Stimulated activated CD4-positive, alpha-beta T cell treated with anti-CD3 and anti-CD28 coated beads, Interleukin-4, amount 100 ng/mL, for 1 hour (primary cell): ENCODE results near the gene OR6C68.
"Not testable (repeated sequence)": the region's sequence is repeated elsewhere in the genome, so short reads cannot be mapped to it uniquely, and the experiment has no call there.

Experiments
- DNase-seq: peaks from one replicate; pipeline ENCODE4 v3.0.0-alpha.2; 2020

Gene OR6C68

GRCh38 chr12:55492078-55492477 is at the start of gene OR6C68:
OR6C68 (plus strand) TSS chr12:55492378; CDS start chr12:55492378, 0 bp downstream.
- DNase-seq: no peak

GRCh38 chr12:55443776-55444175 is 48.4 kb upstream of the OR6C68 start, which contains the start of gene OR6C2:
OR6C2 (plus strand) TSS chr12:55444076; CDS start chr12:55452214, 8,138 bp downstream.
- no peak for DNase-seq

- DNase-seq: no peak
Observed at GRCh38 chr12:55445357-55445756, 46.8 kb upstream of the OR6C68 start.

DNA sequence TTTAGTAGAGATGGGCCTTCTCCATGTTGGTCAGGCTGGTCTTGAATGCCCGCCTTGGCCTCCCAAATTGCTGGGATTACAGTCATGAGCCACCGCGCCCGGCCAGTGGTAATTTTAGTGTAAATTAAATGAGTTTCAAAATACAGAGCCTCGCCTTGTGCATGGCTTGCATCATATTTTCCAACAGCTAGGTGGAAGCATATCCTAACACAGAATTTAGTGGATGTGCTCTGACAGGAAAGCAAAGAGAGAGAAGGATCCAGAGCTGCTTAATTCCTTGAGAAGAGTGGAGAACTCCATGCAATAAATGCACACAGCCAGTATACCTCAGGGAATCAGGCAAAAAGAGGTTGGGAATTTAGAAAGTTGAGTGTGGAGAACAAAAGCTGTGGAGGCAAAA is 45.9 kb upstream of the OR6C68 start:
- DNase-seq: no peak

GRCh38 chr12:55448825-55449224 is 43.4 kb upstream of the OR6C68 start:
- DNase-seq: no peak

- DNase-seq: not testable (repeated sequence)
Observed at GRCh38 chr12:55464926-55465325, 27.3 kb upstream of the OR6C68 start.

GRCh38 chr12:55467836-55468235 is 24.3 kb upstream of the OR6C68 start:
- DNase-seq: no peak

DNA sequence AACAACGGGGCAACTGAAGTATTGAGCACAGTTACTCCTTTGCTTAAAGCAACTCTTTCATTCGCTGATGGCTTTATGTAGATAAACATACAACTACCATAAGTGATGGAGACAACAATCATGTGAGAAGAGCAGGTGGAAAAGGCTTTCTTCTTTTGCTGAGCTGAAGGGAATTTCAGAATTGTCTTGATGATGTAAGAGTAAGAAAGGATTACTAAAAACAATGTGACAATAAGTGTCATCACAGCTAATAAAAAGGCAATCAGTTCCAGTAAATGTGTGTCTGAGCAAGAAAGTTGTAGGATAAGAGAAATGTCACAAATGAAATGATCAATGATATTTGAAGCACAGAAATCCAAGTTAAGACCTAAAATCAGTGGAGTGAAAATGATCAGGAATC is 22.9 kb upstream of the OR6C68 start:
- no peak for DNase-seq

DNA sequence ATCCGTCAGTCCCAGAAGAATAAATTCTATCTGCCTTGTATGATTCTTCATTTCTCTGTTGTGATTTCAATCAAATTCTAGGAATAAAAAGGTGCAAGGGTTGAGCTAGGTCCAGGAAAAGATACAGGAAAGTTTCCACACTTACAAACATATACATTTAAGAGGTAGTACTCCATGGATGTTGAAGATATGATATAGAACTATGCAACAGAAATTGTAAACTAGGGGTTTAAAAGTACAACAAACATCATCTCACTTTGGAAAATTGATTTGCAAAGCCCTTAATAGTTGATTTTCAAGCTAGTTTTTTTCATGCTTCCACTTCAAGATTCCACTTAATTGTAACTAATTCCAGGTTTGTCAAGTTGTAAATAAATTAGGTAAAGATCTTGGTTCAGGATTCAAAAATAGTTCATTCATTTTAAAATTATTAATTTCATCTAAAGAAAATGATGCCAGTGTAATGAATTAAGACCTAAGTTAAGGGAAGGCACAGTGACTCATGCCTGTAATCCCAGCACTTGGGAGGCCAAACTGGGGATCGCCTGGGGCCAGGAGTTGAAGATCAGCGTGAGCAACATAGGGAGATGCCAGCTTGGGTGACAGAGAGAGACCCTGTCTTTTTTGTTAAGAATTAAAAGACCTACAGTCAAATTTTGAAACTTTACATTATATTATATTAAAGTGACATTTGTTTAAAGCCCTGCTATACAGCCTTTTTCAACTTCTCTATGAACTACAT is 21.9 kb upstream of the OR6C68 start, which contains the start of gene OR6C70:
Gene OR6C70 (minus strand): TSS at position 51 of the 742 bp plus-strand sequence. CDS start 0 bp downstream, at position 51.
- no peak for DNase-seq

DNA sequence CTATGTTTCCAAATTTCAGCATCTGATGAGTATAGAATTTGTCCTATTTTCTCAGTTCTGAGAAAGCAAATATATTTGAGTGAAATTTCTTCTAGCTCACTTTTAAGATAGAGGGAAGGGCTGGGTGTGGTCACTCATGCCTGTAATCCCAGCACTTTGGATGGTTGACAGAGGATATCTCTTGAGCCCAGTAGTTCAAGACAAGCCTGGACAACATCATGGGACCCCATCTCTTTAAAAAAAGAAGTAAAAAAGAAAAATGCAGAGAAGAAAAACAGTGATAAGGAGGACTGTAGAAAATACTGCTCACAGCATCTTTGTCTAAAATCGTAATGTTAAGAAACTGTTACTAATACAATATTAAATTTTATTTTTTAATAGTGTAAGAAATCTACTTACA is 19.9 kb upstream of the OR6C68 start:
- DNase-seq: no peak

DNA sequence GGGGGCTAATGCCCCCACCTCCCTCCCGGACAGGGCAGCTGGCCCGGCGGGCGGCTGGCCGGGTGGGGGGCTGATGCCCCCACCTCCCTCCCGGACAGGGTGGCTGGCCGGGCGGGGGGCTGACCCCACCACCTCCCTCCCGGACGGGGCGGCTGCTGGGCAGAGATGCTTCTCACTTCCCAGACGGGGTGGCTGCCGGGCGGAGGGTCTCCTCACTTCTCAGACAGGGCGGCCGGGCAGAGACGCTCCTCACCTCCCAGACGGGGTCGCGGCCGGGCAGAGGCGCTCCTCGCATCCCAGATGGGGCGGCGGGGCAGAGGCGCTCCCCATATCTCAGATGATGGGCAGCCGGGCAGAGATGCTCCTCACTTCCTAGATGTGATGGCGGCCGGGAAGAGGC is 13.0 kb upstream of the OR6C68 start:
- not testable (repeated sequence) for DNase-seq

DNA sequence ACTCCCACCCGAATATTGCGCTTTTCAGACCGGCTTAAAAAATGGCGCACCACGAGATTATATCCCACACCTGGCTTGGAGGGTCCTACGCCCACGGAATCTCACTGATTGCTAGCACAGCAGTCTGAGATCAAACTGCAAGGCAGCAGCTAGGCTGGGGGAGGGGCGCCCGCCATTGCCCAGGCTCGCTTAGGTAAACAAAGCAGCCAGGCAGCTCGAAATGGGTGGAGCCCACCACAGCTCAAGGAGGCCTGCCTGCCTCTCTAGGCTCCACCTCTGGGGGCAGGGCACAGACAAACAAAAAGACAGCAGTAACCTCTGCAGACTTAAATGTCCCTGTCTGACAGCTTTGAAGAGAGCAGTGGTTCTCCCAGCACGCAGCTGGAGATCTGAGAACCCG is 7.9 kb upstream of the OR6C68 start:
- DNase-seq: not testable (repeated sequence)

GRCh38 chr12:55495490-55495889 is 3.3 kb downstream of the OR6C68 start:
- DNase-seq: no peak

GRCh38 chr12:55499231-55499630 is 7.1 kb downstream of the OR6C68 start:
- DNase-seq: no peak

DNA sequence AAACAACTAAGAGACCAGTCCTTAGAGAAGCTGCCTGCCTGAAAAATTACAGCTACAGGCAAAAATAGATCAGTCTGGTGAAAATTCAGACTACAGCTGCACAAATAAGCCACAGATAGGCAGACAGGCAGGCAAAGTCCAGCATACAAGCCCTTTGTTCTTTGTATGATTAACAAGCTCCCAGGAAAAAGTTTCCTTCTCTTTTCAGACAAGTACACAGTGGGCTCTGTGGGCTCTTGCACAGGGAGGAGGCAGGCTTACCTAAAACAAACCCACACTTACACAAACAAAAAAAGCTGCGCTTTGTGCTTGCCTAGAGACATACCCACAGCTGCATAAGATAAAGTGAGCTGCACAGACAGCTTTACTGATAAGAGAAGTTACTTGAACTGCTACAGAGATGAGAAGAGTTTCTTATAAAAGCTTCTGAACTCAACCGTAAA is 7.7 kb downstream of the OR6C68 start:
- no peak for DNase-seq

DNA sequence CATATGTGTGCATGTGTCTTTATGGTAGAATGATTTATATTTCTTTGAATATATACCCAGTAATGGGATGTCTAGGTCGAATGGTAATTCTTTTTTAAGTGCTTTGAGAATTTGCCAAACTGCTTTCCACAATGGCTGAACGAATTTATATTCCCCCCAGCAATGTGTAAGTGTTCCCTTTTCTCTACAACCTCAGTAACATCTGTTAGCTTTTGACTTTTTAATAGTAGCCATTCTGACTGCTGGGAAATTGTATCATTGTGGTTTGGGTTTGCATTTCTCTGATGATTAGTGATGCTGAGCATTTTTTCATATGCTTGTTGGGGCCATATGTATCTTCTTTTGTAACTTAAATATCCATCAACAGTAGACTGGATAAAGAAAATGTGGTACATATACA is 9.4 kb downstream of the OR6C68 start:
- DNase-seq: no peak

DNA sequence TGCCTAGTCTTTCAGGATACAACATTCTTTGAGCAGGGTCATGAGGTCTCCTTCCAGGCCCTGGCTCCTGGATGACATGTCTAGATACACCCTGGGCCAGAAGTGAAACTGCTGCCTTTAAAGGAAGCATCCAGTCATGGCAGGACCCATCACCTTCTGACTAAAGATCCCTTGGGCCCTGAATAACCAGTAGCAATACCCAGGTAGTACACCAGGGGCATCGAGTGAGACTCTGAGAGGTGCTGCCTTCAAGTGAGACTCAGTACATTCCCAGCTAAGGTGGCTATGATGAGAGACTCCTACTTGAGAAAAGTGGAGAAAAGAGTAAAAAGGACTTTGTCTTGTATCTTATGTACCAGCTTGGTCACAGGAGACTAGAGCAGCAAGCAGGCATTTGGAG is 23.5 kb downstream of the OR6C68 start:
- no peak for DNase-seq

DNA sequence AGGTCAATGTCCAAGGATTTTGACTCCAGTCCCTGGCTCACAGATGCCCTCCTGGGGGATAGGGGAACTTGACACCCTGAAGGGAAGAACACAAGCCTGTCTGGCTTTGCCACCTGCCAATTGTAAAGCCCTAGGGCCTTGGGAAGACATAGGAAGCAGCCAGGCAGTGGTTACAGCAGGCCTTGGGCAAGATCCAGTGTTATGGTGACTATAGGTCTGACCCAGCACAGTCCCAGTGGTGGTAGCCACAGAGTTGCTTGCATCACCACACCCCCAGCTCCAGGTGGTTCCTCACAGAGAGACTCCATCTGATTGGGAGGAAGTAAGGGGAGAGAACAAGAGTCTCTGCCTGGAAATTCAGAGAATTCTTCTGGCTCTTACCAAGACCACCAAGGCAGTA is 24.2 kb downstream of the OR6C68 start:
- no peak for DNase-seq
